ENCODE results near the gene CTSE.

Gene CTSE

DNA sequence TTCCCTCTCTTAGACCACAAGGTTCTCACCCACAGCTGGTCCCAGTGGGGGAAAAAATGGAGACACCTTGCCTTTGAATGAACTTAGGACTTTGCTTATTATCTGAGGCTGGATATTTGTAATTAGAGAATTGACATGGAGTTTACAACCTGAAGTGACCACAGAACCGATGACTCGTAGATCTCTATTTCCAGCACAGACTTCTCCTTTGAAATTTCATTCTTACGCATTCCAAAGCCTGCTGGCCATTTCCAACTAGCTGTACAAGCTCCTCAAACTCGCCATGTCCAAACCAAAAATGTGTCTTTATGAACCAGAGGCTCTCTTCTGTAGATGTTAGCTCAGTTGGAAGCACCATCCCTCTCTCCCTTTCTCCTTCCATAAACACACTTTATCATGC lies 32.5 kb downstream of the CTSE start:
- peak; percentile 64 for DNase-seq (ENCODE audit: low spot score)

DNA sequence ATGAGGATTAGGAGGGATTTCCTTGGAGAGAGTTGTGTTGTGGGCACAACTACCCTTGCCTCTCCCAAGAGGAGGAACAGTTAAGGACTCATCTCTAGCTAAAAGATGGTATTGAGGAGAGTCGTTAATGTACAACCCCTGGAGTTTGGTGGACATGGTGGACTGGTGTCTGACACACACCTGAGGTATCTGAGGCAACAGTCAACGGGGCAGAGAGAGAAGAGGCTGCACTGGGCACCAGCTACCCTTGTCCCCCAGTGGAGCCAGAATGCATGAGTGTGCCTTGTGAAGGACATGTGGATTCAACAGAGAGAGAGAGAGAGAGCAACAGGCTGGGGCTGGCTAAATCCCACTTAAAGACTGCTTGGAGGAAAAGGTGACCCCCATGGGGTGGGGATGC lies 33.5 kb downstream of the CTSE start:
- peak; percentile 66 for DNase-seq (ENCODE audit: low spot score)

DNA sequence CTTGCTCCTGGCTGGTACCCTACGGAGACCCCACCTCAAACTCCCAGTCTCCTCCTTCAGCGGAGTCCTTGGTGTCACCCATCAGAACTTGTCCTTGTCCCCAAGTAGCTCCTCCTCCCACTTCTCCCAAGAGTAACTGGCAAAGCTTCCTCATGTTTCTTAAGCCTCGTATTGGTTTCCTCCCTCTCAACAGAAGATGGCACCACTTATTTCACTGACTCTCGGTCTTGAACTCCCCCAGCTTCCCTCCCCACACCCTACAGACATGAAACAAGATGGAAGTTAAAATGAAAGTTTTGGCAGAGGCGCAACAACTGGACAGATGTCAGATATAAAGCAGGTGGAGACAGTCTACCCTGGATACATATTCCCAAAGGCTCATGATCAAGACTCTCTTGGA lies 33.9 kb downstream of the CTSE start:
- no peak for DNase-seq (ENCODE audit: low spot score)

DNA sequence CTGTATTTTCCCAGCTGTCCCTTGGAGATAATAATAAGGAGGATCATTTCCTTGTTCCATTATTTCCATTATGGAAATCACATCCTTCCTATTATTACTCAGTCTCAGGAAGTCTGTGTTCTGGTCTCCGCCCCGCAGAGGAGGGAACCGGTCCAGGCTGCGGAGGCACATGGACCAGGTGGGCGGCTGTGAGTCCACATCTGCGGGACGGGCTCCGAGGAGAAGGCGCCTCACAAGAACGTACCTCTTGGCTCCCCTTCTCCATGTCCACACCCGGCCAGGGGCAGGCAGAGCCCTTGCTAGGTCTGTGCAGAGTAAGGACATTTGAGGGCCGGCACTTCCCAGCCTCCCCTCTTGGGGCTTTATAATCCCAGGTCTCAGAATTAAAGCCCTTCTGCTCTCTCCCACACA lies 35.1 kb downstream of the CTSE start:
- DNase-seq (ENCODE audit: low spot score), result no peak

DNA sequence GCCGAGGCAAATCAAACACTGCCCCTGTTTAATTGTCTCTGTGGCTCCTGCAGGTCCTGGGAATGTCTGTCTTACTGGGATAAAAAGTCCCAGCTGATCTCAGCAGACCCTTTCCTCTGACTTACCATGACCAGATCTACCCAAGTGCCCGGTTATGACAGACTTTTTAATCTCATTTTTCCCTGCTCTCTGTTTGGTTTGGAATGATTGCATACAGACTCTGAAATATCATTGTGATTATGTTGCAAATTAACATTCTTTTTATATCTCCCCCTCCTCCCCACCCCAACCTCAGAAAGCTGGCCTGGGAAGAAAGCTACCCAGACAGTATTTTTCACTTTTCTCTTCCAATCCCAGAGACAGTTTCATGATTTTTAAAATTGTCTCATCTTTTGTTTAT lies 36.8 kb downstream of the CTSE start:
- DNase-seq (ENCODE audit: low spot score), result no peak

DNA sequence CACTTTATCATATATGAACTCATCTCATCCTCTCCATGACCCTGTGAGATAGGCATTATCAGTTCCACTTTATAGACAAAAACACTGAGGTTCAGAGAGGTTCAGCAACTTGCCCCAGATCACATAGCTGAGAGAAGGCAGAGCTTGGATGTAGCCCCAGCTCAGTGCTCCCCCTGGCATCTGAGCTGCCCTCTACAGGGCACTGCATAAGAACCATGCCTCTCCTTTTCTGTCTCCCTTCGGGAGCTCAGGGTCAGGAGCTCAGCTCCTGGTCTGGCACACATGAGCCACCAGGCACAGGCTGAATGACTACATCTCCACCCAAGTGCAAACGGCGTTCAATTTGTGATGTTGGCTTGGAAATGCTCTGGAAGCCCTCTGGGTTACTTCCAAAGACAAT lies 37.4 kb downstream of the CTSE start:
- DNase-seq (ENCODE audit: low spot score), result peak; percentile 41

DNA sequence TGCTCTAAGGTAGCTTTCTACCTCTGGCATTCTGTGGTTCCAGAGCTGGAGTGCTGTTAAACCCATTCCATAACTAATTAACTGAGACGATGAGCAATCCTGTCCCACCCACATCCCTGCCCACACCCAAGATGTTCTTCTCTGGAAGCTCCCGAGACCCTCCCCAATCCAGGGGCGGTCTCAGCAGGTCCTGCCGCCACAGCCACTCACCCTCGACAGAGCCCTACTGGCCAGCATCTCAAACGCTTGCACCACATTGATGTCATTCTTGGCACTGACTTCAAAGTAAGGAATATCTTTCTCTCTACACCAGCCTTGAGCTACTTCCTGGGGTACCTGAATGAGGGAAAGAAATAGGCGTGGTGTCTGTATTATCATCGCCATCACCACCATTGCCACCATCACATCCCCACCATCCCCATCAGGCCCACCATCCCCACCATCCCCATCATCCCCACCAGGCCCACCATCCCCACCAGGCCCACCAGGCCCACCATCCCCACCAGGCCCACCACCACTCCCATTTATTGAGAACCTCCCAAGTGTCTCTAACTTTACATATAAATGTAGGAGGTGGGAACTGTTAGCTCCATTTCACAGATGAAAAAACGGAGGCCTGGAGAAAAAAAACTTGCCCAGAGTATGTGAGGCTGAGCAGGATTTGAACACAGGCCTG lies 38.2 kb downstream of the CTSE start:
- DNase-seq (ENCODE audit: low spot score), result peak; percentile 93

DNA sequence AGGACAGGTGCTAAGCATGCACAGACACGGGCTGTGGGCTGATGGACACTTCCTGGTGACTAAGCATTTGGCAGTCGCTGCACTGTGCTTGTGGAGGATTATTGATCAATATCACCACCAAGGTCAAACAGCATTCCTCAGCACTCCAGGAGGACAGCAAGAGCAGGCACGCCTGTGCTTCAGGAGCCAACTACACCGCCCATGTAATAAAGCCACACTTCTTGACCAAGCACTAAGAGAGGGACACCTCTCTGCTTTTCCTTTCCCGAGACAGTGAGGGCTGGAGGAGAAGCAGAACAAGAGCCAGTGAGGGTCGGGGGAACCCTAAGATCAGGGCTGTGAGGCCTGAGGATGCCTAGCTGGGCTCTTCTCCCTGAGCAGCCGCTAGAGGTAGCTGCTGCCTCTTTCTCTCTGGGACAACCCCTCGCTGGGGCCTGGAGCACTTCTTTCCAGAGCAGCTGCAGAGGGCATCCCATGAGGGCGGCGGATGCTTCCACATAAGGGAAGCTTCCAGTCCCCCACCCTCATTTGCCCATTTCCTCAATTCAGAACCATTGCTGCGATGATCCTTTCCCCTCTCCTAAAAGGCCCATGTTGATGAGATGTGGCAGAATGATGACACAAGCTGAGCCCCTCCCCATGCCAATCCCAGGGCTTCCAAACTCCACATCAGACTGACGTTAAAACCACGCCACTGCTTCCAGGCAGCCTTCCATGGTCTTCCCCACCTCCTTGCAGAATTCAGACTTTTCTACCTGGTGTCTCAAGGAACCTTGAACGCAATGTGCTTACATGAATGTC lies 39.6 kb downstream of the CTSE start:
- peak; percentile 84 for DNase-seq (ENCODE audit: low spot score)

DNA sequence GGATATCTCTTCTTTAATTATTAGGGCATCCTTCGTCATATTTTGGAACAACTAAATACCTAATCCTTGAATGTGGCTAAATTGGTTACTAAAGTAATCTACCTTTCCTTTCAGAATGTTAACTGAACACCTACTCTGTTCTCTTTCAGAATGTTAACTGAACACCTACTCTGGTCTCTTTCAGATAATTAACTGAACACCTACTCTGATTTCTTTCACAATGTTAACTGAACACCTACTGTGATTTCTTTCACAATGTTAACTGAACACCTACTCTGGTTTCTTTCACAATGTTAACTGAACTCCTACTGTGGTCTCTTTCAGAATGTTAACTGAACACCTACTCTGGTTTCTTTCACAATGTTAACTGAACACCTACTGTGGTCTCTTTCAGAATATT lies 42.4 kb downstream of the CTSE start:
- no peak for DNase-seq (ENCODE audit: low spot score)

DNA sequence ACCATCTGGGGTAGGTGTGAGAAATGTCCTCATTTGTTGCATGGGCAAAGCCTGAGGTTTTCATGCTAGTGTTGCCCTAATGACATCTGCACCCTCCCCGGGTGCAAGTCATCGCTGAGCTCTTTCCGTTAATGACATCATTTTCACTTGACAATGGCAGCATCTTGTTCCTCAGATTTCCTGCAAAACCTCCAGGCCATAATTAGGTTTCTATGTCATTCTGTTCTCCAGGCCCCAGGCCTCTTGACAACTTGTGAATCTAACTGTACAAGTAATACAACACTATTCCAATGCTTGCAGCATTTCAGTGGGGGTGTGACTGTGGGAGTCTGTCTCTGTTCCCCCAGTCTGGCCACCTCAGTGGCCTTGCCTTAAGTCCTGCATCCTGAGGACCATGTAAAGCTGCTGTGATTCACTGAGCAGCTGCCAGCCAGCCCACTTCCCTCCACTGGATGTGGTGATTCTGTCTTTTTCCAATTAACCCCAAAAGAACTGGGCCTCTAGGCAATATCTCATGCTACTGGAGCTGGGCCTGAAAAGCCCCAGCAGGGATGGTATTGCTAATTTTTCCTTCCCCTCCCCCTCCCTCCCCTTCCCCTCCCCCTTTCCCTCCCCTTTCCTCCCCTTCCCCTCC lies 43.3 kb downstream of the CTSE start:
- DNase-seq (ENCODE audit: low spot score), result no peak

DNA sequence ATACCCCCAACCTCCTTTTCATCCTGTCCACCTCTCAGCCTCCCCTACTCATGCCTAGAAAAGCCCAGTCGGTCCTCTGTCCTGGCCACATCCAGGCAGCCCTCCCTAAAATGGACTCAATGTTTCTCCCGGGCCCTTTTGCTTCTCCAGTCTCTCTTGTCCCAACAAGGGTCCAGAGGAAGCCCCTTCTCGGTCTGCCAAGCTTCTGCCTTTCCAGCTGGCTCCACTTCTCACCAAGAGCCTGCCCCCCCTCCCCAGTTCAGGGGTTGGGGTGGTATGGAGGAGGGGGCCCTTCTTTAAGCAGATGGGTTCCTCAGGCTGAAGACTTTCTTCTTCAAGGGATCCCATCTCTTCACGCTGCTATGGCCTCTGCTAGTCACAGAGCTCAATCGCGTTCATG lies 44.4 kb downstream of the CTSE start:
- no peak for DNase-seq (ENCODE audit: low spot score)

DNA sequence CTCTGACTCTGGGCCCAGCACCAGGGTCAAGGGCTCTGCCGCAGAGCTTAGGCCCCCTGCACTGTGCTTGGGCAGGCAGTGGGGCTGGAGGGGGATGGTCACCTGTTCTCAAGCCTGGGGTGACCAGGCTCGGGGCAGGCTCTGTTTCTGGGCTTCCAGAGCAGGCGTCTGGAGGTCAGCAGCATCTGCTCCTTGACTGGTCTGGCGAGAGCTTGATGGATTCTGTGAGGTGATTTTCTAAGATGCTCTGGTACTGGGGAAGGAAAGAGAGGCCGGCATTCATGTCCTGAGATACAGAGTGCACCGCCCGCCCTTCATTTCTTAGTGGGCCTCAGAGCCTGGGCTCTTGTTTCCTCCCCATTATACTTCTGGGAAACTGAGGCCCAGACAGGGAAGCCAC lies 45.0 kb downstream of the CTSE start:
- DNase-seq (ENCODE audit: low spot score), result no peak

DNA sequence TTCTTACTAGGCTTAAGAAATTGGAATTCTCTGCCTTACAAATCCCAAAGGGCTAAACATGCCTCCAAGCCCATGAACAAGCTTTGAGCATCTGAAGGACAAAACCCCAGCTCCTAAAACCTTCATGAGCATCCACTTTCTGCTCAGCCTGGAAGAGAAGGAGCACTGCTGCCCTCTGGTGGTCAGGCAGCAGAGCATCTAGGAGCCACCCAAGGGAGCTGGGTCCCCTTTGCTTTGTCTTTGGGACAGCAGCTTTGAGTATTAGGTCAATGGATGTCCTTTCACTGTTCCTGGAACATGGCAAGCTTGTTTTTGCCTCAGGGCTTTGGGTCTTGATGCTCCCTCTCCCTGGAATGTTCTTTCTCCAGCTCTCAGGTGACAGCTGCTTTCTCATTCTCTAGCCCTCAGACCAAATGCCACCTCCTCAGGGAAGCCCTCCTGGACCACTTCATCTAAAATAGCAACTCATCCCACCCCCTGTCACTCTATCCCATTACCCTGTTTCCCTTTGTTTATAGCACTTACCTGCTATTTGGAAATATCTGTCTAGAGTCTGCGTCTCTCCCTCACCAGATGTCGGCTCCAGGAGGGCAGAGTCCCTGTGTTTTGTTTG lies 46.2 kb downstream of the CTSE start:
- DNase-seq (ENCODE audit: low spot score), result peak; percentile 80

DNA sequence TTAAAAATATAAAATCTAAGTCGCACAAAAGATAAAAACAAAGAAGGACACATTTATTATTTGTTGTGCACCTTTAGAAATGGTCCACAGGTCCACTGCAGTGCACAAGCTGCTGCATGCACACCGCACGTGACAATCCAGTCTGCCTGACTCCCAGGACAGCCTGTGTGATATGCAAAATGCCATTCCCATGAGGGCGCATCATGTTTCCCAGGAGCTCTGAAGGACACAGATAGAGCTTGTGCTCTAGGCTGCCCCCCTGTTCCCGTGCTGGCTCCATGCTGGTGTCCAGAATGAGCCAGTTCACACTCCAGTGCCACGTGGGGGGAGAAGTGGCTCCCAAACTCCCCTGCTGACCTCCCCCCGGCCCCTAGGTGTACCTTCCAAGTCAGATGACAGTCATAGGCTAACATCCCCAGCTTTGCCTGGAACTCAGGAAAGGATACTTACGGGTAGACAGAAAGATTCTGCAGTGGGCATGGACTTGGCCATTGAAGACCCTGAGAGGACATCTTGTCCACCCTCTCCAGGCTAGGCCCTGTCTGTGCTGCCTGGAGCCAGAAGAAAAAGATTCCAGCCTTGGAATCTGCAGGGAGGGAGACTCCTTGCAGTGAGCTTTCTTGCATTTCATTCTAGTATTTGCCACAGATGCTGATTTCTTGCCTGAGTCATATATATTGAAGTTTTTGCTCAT lies 46.8 kb downstream of the CTSE start:
- DNase-seq (ENCODE audit: low spot score), result peak; percentile 68

DNA sequence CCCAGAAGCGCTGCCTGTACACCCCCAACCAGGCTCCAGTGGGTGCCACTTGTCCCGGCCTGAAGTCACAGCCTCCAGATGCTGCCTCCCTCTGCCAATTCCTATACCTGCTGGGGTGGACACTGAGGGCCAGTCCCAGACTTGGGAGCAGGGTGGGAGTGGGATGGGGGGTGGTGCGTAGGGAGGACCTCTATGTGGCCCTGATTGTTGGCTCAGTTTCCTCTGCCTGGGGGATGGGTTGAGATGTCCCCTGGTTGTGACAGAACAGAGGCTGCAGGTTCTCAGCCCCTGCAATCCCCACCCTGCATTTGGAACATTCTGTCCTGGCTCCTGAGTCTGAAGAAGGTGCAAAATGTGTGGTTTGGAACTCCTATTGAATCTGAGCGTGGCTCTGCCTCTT lies 47.7 kb downstream of the CTSE start:
- no peak for DNase-seq (ENCODE audit: low spot score)

DNA sequence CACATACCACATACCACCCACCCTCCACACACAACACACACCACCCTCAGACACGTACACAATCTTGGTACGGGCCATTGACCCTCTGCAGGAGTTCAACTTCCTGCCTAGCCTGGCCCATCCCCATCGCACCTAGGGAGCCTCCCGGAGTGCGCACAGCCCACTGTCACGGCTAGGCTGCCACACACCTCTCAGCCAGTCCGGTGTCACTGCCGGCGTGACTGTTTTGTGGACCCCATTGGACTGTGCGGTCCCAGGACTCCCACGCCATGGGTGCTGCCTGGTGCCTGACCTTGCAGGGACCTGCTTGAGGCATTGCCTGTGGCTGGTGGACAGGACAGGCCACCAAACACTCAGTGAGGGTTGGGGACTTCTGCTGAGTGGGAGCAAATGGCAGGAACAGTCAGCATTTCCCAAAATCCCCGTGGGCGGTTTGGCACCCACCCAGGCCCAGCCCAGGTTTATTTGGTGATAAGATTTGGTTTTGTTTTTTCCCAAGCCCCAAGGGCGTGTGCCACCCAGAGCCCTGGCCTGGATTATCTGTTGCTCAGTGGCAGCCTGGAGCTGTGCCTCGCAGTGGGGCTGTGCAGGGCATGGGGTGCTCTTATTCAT lies 48.2 kb downstream of the CTSE start:
- DNase-seq (ENCODE audit: low spot score), result no peak

DNA sequence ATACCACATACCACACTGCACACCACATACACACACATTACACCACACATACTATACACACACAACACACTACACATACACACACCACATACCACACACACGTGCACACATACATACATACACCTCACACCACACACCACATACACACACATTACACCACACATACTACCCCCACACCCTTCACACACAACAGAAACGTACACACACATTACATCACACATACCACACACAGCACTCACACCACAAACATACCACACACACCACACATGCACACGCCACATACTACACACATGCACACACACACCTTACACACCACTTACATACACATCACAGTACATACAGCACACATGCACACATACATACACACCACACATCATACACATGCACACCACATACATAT lies 49.0 kb downstream of the CTSE start:
- no peak for DNase-seq (ENCODE audit: low spot score)

DNA sequence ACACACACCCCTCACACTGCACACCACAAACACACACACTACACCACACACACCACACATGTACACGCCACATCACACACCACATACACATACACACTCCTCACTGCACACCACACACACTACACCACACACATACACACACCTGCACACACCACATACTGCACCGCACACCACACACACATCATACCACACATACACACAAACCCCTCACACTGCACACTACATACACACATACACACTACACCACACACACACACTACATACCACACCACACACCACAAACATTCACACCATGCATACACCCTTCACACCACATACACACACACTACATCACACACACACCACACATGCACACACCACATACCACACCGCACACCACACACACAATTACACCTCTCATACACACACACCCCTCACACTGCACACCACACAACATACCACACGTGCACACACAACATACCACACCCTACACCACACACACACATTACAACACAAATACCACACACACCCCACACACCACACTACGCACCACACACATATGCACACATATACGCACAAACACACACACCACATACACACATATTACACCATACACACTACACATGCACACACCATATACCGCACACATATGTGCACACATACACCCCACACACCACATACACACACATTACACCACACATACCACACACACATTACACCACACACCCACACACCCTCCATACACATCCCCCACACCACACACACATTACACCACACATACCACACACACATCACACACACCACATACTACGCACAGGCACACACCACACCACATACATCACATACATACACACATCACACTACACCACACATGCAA lies 50.1 kb downstream of the CTSE start:
- no peak for DNase-seq (ENCODE audit: low spot score)

DNA sequence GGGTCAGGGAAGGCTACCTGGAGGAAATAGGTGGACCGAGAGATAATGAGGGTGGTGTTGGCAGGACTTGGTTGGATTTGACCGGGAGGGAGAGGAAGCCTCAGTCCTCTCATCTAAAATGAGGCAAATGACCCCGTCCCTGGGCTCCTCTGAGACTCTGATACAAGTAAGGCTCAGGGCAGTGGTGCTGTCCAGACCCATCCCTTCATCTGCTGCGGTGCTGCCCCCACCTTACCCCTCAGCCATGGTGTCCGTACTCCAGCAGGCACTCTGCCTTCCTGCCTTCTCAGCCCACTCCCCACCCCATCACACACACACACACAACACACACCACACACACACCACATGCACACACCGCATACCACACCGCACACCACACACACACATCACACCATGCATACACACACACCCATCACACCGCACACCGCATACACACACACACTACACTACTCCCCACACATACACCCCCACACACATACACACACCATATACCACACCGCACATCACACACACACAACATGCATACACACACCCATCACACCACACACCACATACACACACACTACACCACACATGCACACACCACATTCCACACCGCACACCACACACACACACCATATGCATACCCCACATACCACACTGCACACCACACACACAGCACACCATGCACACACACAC lies 51.1 kb downstream of the CTSE start:
- DNase-seq (ENCODE audit: low spot score), result no peak

DNA sequence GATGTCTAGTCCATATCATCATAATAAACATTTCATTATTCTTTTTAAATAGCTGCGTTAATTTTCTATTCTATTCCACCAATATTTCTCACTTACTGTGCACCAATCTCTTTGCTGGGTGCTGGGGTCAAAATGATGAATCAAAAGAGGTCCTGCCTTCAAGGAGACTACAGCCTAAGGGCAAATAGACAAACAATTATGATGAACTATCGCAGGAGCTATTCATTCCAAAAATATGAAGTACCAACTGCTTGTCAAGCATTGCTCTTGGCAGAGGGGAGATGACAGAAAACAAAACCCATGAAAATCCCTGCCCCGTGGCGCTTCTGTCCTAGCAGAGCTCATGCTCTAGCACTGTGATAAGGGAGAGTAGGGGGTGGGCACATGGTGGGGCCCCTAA lies 51.6 kb downstream of the CTSE start:
- DNase-seq (ENCODE audit: low spot score), result no peak

Data from kidney tubule cell (primary cell).